ENCODE measurements around the gene TPK1.
"Not testable (repeated sequence)": the region's sequence is repeated elsewhere in the genome, so short reads cannot be mapped to it uniquely, and the experiment has no call there.

TPK1 gene

DNA sequence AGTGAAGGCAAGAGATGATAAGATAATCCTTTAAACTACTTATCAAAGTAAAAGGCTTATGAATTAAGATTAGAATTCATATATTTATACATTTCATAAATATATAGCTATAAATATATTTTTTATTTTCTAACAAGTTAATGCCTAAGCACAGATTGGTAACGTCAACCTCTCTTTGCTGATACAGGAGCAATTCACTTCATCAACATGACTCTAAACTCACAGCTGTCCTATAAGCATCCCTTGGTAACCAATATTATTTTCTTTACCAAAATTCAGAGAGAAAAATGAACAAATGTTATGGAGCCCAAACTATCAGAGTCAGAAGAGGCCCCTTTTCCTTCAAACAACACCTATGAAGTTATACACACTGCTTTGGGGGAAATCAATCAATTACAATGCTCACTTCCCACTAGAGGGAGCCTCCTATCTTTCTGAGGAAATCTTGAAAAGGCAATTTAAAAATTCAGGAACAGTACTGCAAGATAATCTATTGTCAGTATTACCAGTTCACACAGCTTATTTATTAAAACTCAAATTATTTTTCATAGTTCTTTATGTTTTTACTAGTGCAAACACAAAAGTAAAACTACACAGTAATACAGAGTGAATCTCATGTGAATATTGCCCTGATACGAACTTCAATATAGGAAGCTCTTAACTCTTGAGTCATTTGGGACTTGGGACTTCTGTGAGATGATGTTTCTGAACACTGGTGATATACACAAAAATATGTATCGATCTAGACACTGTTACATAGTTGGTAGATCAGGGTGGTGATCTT, 381.4 kb downstream of the TPK1 start:
- DNase-seq, result peak; percentile 15

DNA sequence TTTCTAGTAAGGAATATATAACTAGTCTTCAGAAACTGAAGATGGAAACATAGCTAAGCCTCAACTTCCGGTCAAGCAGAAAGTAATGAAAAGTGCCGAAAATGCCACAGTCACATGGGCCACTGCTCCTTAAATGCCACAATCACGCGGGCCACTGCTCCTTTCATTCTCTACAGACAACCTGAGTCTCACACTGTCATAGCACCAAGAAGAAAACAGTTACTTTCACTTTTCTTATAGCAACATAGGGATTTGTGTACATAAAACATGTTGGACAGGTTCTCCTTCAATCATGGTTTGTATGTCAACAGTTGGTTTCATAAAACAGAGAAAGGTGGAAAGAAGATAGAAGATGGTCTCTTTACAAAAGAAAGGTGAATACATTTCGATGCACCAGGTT, 383.8 kb downstream of the TPK1 start:
- no peak for DNase-seq

DNA sequence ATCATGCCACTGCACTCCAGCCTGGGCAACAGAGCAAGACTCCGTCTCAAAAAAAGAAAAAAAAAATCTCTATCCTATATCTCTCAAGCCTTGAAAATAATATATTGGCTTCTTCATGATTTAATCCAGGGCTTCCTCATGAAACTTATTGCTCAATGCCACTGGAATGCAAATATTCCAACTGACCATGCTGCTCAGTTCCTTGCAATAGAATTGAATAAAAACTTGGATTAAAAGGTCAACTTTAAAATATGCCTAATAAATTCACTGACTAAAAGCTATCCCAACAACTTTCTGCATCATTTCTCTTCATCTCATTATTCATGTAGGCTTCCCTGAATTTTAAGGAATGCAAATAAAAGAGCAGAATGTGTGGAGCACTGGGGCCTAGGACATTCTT, 390.3 kb downstream of the TPK1 start:
- DNase-seq, result no peak

DNA sequence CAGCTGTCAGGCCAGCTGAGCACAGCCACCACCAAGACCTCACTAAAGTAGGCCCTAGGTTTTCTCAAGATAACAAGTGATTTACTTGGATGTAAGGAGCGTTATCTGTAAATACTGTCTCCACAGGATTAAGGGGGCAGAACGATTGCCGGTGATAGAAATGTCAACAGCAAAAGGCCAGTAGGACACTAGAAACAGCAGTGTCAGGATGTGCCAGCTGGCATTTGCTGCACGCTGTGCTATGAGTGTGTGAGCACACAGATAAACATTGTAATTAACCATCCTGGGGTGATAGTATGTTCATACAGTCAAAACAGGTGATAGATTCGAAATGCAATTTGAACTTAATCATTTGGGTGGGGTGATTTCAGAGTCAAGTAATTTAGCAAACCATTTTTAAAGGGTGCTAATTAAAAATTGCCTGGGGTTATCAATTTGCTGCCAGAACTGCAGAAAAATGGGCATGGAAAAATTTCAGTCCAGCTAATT, 396.1 kb downstream of the TPK1 start:
- DNase-seq, result no peak

DNA sequence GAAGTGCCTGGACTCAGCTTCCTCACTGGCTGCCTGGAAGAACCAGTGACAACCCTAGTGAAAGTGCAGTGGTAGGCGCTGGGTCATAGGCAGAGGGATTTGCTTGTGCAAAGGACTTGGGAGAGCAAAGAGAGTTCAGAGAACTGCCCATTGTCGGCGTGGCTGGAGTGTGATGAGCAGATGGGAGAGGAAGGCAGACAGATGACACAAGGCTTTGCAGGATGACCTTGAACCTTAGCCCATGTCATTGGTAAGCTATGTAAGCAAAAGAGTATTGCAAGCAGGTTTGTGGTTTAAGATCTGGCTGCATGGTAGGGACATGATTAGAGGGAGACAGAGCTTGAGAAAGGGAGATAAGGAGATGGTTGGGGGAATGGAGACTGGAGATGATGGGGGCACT, 397.1 kb downstream of the TPK1 start:
- no peak for DNase-seq

DNA sequence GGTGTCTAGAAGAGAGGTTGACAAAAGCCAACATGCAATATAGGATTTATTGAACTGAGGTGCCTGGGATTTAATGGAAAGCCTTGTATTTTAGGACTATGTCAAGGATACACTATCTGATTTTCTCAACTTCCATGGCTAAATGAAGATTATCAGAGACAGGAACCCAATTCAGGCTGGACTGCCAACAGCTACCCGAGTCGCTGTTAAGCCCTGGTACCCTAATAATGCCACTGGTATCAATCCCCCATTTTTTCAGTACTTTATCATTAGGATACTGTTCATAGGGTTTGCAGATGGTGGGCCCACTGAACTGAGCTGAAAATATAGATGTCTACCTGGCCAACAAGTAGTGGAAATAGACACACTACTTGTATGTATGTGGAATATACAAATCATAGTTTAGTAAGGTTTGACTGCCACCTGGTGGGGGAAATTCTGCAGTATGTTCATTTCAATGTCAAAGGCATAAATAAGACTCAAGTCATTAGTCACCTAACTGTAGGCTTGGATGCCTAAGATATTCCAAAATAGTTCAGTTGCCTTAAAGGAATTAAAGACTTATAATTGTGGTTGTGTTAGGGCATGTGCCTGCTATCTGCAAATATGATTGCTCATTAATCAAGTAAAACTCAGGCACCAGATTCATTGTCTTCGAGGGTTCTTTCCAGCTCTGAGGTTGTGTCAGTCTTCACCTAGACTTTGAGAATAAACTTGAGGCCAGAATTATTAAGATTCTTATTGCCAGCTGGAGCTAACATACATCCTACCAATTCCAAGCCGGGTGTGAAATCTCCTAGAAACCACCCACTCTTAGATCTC, 398.3 kb downstream of the TPK1 start:
- DNase-seq, result peak; percentile 24

DNA sequence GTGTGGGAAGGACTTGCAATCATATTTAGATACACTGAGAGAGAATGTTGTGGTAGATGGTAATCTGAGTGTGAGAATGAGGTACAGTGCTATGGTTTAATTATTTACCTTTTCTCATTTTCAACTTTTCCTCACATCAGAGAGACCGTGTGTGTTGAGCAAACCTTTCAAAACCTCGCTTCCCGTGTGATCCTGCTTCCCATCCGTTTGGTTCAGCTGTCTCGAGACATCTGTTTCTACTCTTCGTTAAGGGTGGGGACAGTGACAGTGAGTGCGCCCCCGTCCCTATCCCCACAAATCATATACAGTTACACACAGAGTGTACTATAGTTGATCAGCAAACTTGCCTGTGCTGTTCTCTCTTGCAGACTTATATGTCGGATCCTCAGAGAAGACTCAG, 399.4 kb downstream of the TPK1 start:
- DNase-seq, result no peak

DNA sequence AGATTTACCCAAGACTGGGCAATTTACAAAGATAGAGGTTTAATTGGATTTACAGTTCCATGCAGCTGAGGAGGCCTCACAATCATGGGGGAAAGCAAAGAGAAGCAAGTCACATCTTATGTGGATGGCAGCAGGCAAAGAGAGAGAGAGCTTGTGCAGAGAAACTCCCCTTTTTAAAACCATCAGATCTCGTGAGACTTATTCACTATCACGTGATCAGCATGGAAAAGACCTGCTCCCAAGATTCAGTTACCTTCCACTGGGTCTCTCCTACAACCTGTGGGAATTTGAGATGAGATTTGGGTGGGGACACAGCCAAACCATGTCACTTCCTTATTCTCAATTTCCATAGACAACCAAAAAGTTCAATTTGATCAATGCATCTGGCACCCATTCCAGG, 407.4 kb downstream of the TPK1 start:
- no peak for DNase-seq

DNA sequence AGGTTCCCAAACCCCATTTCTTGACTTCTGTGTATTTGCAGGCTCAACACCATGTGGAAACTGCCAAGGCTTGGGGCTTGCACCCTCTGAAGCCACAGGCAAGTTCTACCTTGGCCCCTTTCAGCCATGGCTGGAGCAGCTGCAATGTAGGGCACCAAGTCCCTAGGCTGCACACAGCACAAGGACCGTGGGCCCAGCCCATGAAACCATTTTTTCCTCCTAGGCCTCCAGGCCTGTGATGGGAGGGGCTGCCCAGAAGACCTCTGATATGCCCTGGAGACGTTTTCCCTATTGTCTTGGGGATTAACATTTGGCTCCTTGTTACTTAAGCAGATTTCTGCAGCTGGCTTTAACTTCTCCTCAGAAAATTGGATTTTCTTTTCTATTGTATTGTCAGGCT, 408.3 kb downstream of the TPK1 start:
- not testable (repeated sequence) for DNase-seq

DNA sequence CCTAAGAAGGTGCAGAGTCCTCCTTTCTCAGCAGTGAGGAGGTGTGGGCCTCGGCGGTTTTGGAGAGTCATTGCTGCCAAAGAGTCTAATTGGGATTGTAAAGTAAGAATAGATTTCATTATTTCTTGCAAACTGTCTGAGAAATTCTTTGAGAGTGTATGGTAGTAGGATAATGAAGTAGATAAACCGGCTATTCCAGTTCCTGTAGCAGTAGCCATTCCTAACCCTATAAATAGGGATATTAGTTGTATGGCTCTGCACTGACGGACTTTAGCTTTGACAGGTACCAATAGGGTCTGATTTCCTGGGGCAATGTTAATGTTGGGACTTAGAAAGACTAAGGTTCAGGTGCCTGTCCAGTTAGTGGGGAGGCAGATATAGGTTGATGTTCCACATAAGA, 416.9 kb downstream of the TPK1 start:
- DNase-seq, result not testable (repeated sequence)

DNA sequence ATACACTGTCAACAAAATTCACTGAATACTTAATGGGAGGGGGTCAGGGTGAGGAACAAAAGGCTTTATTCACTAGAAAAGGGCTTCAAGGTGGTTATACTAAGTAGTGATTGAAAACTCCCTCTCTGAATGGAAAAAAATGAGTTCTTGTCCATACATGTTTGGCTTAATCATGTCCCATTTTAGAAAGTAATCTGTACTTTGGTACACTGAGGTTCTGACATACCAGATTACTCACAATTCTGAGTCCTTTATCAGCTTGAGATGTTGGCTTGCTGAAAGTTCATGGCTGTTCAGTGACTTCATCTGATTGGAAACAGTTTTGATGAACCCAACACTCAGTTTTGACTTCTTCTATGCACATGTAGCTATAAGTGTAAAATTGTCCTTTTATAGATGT, 419.5 kb downstream of the TPK1 start:
- no peak for DNase-seq

DNA sequence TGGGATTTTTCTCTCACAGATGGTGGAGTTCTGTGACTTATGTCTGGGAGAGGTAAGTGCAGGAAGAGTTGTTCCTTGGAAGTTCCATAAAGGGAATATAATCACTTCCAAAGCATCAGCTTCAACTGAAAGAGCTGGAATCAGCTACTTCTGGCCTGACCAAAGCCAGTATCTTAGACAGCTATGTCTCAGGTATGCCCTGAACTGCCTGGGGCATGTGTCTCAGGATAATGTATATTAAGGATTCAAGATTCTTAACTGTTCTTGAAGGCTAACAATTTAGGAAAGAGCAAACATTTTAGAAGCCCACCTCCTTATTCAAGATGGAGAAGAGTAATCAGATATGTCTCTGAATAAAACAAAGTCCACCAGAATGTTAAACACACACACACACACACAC, 420.0 kb downstream of the TPK1 start:
- no peak for DNase-seq

DNA sequence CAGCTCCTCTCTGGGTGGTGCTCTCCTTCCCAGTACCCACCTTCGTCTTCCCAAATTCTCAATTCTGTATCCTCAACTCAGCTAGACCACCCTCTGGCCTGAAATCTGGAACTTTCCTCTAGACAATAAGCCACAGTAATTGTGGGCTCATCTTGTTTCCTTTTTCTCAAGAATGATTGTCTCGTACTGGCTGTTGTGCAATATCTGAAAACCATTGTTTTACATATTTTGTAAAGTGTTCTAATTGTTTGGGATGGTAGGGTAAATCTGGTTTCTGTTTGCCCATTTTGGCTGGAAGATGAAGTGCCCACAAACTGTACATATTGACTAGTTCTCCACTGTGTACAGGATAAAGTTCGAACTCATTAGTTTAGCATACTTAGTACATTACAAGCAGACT, 421.0 kb downstream of the TPK1 start:
- DNase-seq, result no peak

DNA sequence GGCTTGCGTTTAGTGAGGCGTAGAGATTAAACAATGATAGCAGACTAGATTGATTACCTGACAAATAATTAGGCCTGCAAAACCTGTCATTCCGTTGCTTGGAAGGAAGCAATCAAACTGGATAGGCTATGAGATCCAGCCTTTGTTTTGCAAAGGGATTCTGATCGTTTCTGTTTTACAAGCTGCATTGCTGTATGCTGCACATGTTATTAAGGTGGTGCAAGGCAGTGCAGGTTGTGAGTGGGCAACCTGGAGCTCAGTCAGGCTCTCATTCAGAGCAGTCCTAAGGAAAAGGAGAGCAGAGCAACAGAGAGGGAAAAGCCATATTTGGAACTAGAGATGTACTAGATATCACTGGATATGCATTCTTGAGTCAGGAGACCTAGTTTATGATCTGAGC, 425.4 kb downstream of the TPK1 start:
- DNase-seq, result no peak

DNA sequence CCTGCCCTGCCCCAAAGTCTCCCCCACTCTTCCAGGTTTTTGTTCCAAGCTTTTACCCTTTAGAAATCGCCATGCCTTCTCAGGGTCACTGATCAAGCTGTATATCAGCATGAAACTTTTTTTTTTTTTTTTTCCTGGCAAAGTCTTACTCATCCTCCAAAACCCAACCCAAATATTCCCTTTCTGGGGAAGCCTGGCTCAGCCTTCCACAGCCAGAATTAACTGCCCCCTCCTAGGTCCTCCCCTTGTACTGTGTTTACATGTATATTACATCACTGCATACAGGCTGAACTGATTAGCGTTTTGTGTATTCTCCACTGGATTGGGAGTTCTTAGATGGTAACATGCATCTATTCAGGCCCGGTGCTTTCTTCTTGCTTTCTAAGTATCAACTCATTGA, 427.7 kb downstream of the TPK1 start:
- no peak for DNase-seq

DNA sequence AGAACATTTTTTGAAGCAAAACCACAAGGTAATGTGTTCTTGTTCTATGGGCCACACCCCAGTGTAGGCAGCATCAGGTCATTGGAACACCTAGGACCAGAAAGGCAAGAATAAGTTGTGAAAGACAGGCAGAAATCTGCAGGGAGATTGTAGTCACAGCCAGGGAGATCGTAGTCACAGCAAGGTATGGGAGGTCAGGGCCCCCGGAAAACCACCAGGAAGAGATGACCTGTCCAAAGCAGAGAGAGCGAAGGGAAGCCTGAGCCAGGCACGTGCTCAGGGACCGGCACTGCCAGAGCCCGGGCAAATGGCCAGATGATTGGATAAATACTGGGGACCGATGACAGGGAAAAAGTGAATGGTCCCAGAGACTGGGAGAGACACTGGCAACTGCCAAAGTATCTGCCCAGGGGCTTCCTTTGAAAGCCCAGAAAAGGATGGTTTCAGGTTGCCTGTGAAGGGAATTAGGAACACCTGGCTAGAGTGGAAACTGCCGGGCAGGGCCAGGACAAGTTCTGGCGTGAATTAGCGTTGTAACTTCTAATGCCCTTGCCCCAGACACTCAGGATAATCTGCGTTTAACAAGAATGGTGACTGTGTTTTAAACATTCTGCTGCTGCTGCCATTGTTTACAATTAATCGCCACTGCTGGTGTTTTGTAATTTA, 428.5 kb downstream of the TPK1 start:
- DNase-seq, result peak; percentile 30

DNA sequence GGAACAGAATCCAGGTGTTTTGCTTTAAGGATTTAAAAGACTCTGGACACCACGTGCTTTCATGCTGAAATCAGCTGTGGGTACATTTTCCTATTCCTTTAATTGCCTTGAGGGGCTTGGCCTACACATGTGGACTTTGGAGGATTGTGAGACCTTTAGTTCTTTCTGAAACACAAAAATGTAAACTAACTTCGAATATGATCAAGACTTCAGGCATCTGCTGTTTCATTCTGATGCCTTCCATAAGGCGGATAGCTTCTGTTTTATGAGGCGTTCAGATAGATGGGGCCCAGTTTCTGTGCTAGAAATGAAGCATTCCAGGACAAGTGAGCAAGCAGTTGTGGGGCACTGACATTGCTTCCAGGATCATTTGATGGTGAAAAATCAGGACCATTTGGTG, 430.9 kb downstream of the TPK1 start:
- no peak for DNase-seq

DNA sequence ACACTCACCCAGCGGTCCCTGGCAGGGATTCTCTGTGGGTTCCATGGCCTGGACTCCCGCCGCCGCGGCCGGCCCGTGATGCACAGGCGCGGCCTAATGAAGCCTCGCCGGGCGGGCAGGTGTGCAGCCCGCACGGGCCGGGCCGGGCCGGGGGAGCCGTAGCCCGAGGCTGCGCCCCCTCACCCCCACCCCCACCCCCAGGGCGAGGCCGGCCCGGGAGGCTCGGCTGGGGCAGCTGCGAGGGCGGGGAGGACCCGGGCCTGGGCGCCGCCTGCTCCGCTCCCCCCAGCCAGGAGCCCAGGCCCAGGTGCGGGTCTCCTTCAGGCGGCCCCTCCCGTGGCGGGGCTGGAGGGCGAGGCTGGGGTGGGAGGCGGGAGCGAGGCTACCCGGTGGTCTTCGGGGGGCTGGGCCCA, 432.2 kb downstream of the TPK1 start, which contains the start of gene NOBOX:
NOBOX (minus strand) TSS at position 45 of the 413 bp plus-strand sequence.
- DNase-seq, result no peak

DNA sequence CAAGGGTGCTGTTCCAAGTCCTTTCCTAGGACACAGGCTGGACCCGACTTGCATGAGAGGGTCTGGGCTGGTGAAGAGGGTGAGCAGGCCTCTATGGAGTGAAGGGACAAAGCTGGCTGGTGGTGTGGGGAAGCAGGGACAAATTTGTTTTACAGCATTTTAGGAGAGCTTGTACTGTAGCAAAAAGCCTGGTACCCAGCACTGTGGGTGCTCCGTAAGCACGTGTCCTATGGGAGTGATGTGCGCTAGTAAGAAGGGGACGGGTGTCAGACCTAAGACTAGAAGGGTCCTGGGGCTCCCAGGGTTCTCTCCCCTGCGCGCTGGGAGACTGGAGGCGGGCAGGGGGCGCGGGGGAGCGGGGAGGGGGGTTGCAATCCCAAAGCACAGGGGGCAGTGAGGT, 432.8 kb downstream of the TPK1 start:
- DNase-seq, result no peak
